ENCODE results near the gene IRS4. TPM values are rescaled to one million over a fixed set of nuclear protein-coding genes. Genes with fewer than 3 reads are reported as not detected.
A peak's percentile ranks its signal among the peaks of the same experiment; 100 is the strongest.

IRS4 gene
- not detected for total RNA-seq

GRCh38 chrX:108736509-108737479, at the start of gene IRS4:
Gene IRS4, minus strand, starts transcription at chrX:108736563.
- no peak for DNase-seq (ENCODE audit: low spot score)
- TF ChIP-seq CTCF (IDR thresholded peaks at IDR 0.05), result no peak
- peak; percentile 20 for ATAC-seq (ENCODE audit: low FRiP score)

DNA sequence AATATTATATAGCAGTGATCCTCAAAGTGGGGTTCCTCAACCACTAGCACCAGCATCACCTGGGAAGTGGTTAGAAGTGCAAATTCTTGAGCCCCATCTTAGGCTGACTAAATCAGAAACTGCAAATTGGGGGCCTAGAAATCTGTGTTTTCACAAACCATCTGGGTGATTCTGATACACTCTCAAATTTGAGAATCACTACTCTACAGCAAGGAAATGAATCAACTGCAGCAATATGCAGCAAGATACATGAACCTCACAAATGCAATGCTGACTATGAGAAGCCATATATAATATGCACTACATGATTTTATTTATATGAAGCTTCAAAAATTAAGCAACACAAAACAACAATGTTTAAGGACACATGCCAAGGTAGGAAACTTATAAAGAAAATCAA, 36.2 kb upstream of the IRS4 start:
- TF ChIP-seq CTCF (IDR thresholded peaks at IDR 0.05), result no peak
- ATAC-seq (ENCODE audit: low FRiP score), result no peak
- no peak for DNase-seq (ENCODE audit: low spot score)

- ATAC-seq (ENCODE audit: low FRiP score) (no peak), DNase-seq (ENCODE audit: low spot score) (no peak)
- no peak for TF ChIP-seq CTCF (IDR thresholded peaks at IDR 0.05)
Observed at GRCh38 chrX:108763559-108763958, 27.2 kb upstream of the IRS4 start.

DNA sequence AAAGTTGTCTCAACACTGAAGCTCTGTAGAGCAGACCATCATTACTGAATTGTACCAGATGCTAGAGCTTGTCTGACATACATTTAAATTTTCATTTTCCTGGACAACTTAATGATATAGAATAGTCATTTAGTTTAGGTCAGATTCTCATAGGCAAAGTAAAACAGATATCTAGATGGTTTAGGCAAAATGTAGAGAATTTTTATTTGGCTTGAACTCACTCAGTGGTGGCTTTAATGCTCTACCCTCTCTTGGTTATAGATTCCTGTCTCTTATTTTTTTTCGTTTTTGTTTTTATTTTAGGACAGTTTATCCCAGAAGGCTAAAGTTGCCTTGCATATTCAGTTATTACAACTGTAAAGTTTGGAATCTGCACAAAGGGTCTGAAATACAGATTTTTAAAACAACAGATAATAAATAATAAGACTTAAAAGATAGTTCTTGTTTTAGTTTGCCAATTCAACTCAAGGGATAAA, 4.0 kb upstream of the IRS4 start:
- TF ChIP-seq CTCF (IDR thresholded peaks at IDR 0.05), result no peak
- DNase-seq (ENCODE audit: low spot score) (no peak), ATAC-seq (ENCODE audit: low FRiP score) (no peak)

GRCh38 chrX:108737754-108738153, 1.4 kb upstream of the IRS4 start:
- ATAC-seq (ENCODE audit: low FRiP score) (no peak), DNase-seq (ENCODE audit: low spot score) (no peak)
- no peak for TF ChIP-seq CTCF (IDR thresholded peaks at IDR 0.05)

- ATAC-seq (ENCODE audit: low FRiP score), result peak; percentile 60
- TF ChIP-seq CTCF (IDR thresholded peaks at IDR 0.05), result no peak
- DNase-seq (ENCODE audit: low spot score), result no peak
Observed at GRCh38 chrX:108735679-108736508, 469 bp downstream of the IRS4 start.

Measured in omental fat pad (tissue), 4 donors.